ENCODE measurements around the gene RFXANK.
A peak's percentile ranks its signal among the peaks of the same experiment; 100 is the strongest.

Gene RFXANK

GRCh38 chr19:19223060-19223459 is 31.0 kb downstream of the RFXANK start:
- Mint-ChIP-seq H3K27me3 (peaks cover 12% of the 10 kb centered on the region), H3K27ac (no peak overlapping the region), H3K36me3 (no peaks in the 10 kb centered on the region), H3K4me3 (no peak overlapping the region), H3K4me1 (peaks cover 3% of the 10 kb centered on the region), H3K9me3 (no peaks in the 10 kb centered on the region)
- no peak for DNase-seq (ENCODE audit: low spot score in 2 of 2)
- no peak for ATAC-seq (ENCODE audit: low read depth)

DNA sequence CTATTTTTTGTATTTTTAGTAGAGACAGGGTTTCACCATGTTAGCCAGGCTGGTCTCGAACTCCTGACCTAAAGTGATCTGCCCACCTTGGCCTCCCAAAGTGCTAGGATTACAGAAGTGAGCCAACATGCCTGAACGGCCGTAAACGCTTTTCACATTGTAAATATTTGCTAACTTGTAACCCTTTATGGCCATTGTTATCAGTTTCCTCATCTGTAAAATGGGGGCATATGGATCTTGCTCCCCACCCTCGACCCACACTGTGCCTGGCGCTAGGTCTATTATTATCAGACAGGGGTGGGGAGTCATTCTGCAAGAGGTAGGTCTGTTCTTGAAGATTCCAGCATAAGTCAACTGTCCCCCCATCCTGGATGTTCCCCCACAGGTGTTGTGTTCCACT is 31.6 kb downstream of the RFXANK start:
- Mint-ChIP-seq H3K4me1 (peaks cover 3% of the 10 kb centered on the region), H3K9me3 (no peaks in the 10 kb centered on the region), H3K36me3 (no peaks in the 10 kb centered on the region), H3K27me3 (peaks cover 16% of the 10 kb centered on the region), H3K27ac (no peak overlapping the region), H3K4me3 (no peak overlapping the region)
- ATAC-seq (ENCODE audit: low read depth) (no peak), DNase-seq (ENCODE audit: low spot score in 2 of 2) (no peak)

GRCh38 chr19:19224150-19224851 is 32.2 kb downstream of the RFXANK start:
- ATAC-seq (ENCODE audit: low read depth) (no peak), DNase-seq (ENCODE audit: low spot score in 2 of 2) (no peak)
- Mint-ChIP-seq H3K27ac (no peak overlapping the region), H3K4me1 (peaks cover 3% of the 10 kb centered on the region), H3K9me3 (no peaks in the 10 kb centered on the region), H3K27me3 (peaks cover 19% of the 10 kb centered on the region), H3K36me3 (no peaks in the 10 kb centered on the region), H3K4me3 (peak overlapping the region; percentile 58)

DNA sequence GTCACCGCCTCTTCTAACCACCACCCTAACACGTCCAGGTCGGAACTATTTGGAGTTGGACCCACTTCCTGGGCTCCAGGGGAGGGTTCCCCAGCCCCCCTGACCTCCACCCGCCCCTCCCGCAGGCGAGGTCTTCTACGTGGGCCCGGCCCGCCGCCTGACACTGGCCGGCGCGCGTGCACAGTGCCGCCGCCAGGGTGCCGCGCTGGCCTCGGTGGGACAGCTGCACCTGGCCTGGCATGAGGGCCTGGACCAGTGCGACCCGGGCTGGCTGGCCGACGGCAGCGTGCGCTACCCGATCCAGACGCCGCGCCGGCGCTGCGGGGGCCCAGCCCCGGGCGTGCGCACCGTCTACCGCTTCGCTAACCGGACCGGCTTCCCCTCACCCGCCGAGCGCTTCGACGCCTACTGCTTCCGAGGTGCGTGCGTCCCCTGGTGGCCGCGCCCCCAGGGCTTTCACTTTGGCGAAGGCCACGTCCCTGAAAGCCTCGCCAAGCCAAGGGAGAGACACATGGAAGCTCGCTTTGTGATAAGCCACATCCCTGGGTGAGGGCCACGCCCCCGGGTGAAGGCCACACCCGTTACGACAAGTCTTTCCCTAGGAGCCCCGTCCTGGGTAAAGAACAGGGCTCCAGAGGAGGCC is 32.9 kb downstream of the RFXANK start:
- DNase-seq (ENCODE audit: low spot score in 2 of 2) (peak; percentile 69 to 78), ATAC-seq (ENCODE audit: low read depth) (peak; percentile 94)
- Mint-ChIP-seq H3K4me3 (peak overlapping the region; percentile 74), H3K27ac (no peak overlapping the region), H3K4me1 (peaks cover 3% of the 10 kb centered on the region), H3K9me3 (no peaks in the 10 kb centered on the region), H3K36me3 (no peaks in the 10 kb centered on the region), H3K27me3 (peaks cover 19% of the 10 kb centered on the region)

DNA sequence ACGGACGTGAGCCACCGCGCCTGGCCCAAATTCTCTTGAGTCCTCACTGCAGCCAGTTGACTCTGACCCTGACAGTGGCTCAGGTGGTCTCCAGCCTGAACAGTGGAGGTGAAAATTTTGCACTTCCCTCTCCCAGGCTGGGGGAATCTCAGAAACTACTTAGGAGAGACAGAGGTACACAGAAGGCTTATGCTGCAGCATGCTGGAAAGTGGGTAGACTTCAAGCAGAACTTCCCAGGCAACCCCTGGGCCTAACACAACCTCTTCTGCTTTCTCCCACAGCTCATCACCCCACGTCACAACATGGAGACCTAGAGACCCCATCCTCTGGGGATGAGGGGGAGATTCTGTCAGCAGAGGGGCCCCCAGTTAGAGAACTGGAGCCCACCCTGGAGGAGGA is 34.1 kb downstream of the RFXANK start:
- Mint-ChIP-seq H3K36me3 (no peaks in the 10 kb centered on the region), H3K4me1 (peaks cover 3% of the 10 kb centered on the region), H3K27me3 (peaks cover 21% of the 10 kb centered on the region), H3K27ac (no peak overlapping the region), H3K4me3 (no peak overlapping the region), H3K9me3 (no peaks in the 10 kb centered on the region)
- ATAC-seq (ENCODE audit: low read depth) (no peak), DNase-seq (ENCODE audit: low spot score in 2 of 2) (no peak)

GRCh38 chr19:19226663-19227062 is 34.6 kb downstream of the RFXANK start:
- H3K4me3 Mint-ChIP-seq = no peak overlapping the region
- no peaks in the 10 kb centered on the region for H3K36me3 Mint-ChIP-seq
- ATAC-seq (ENCODE audit: low read depth) (no peak), DNase-seq (ENCODE audit: low spot score in 2 of 2) (no peak)
- no peaks in the 10 kb centered on the region for H3K9me3 Mint-ChIP-seq
- no peak overlapping the region for H3K27ac Mint-ChIP-seq
- H3K4me1 Mint-ChIP-seq = peaks cover 3% of the 10 kb centered on the region
- H3K27me3 Mint-ChIP-seq = peaks cover 21% of the 10 kb centered on the region

GRCh38 chr19:19227217-19227616 is 35.2 kb downstream of the RFXANK start:
- no peak overlapping the region for H3K4me3 Mint-ChIP-seq
- no peaks in the 10 kb centered on the region for H3K9me3 Mint-ChIP-seq
- H3K27ac Mint-ChIP-seq = no peak overlapping the region
- peaks cover 24% of the 10 kb centered on the region for H3K27me3 Mint-ChIP-seq
- H3K36me3 Mint-ChIP-seq = no peaks in the 10 kb centered on the region
- H3K4me1 Mint-ChIP-seq = peaks cover 3% of the 10 kb centered on the region
- ATAC-seq (ENCODE audit: low read depth) (no peak), DNase-seq (ENCODE audit: low spot score in 2 of 2) (no peak)

DNA sequence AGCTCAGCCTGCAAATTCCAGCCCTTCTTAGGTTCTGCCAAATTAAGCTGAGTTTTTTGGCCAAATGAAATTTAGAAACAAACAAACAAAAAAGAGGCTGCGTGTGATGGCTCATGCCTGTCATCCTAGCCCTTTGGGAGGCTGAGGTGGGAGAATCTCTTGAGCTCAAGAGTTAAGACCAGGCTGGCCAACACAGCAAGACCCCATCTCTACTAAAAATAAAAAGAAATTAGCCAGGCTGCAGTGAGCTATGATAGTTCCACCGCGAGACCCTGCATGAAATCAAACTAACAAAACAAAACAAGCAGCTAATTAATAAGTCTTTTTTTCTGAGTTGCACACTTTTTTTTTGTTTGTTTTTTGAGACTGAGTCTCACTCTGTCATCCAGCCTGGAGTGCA is 37.6 kb downstream of the RFXANK start:
- ATAC-seq (ENCODE audit: low read depth) (no peak), DNase-seq (ENCODE audit: low spot score in 2 of 2) (no peak)
- Mint-ChIP-seq H3K4me1 (peaks cover under 1% of the 10 kb centered on the region), H3K36me3 (no peaks in the 10 kb centered on the region), H3K4me3 (no peak overlapping the region), H3K27ac (no peak overlapping the region), H3K9me3 (peaks cover 1% of the 10 kb centered on the region), H3K27me3 (peaks cover 20% of the 10 kb centered on the region)

- no peak for DNase-seq (ENCODE audit: low spot score in 2 of 2)
- Mint-ChIP-seq H3K9me3 (peaks cover 1% of the 10 kb centered on the region), H3K27ac (no peak overlapping the region), H3K4me1 (no peaks in the 10 kb centered on the region), H3K36me3 (peaks cover under 1% of the 10 kb centered on the region), H3K27me3 (peaks cover 16% of the 10 kb centered on the region), H3K4me3 (no peak overlapping the region)
- no peak for ATAC-seq (ENCODE audit: low read depth)
These were observed 38.9 kb downstream of the RFXANK start for GRCh38 chr19:19230999-19231398.

DNA sequence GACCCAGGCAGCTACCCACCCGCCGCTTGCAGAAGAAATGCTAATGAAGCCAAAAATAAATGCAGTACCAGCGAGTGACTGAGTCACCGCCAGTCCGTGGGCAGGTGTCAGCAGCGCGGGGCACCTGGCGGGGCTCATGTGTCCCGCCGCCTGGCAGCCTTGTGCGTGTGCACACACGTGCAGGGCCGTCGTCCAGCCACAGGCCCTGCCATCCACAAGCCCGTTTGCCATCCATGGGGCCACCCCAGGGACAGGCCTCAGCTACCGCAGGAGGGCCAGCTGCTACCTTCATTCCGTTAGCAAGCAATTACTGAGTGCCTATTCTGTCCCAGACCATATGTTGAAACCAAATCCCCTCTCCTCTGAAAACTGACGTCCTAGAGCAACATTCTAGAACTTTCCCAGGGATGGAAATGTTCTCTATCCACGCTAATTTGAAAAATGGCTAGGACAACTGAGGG is 40.2 kb downstream of the RFXANK start:
- H3K27ac Mint-ChIP-seq = no peak overlapping the region
- H3K27me3 Mint-ChIP-seq = peaks cover 14% of the 10 kb centered on the region
- H3K36me3 Mint-ChIP-seq = peaks cover 2% of the 10 kb centered on the region
- DNase-seq (ENCODE audit: low spot score in 2 of 2) = no peak
- peaks cover 5% of the 10 kb centered on the region for H3K9me3 Mint-ChIP-seq
- H3K4me3 Mint-ChIP-seq = no peak overlapping the region
- no peak for ATAC-seq (ENCODE audit: low read depth)
- H3K4me1 Mint-ChIP-seq = no peaks in the 10 kb centered on the region

- DNase-seq (ENCODE audit: low spot score in 2 of 2) = no peak
- H3K27ac Mint-ChIP-seq = no peak overlapping the region
- ATAC-seq (ENCODE audit: low read depth) = no peak
- H3K9me3 Mint-ChIP-seq = peaks cover 5% of the 10 kb centered on the region
- no peaks in the 10 kb centered on the region for H3K4me1 Mint-ChIP-seq
- H3K4me3 Mint-ChIP-seq = no peak overlapping the region
- peaks cover 12% of the 10 kb centered on the region for H3K27me3 Mint-ChIP-seq
- H3K36me3 Mint-ChIP-seq = peaks cover 2% of the 10 kb centered on the region
These were observed 42.3 kb downstream of the RFXANK start for GRCh38 chr19:19234220-19234816.

GRCh38 chr19:19236173-19236572 is 44.1 kb downstream of the RFXANK start:
- Mint-ChIP-seq H3K9me3 (peaks cover 5% of the 10 kb centered on the region), H3K4me1 (no peaks in the 10 kb centered on the region), H3K36me3 (peaks cover 2% of the 10 kb centered on the region), H3K27ac (no peak overlapping the region), H3K4me3 (no peak overlapping the region), H3K27me3 (peaks cover 24% of the 10 kb centered on the region)
- ATAC-seq (ENCODE audit: low read depth) (no peak), DNase-seq (ENCODE audit: low spot score in 2 of 2) (no peak)

- Mint-ChIP-seq H3K27ac (no peak overlapping the region), H3K9me3 (peaks cover 4% of the 10 kb centered on the region), H3K36me3 (peaks cover 2% of the 10 kb centered on the region), H3K4me1 (no peaks in the 10 kb centered on the region), H3K27me3 (peaks cover 21% of the 10 kb centered on the region), H3K4me3 (no peak overlapping the region)
- no peak for ATAC-seq (ENCODE audit: low read depth)
- DNase-seq (ENCODE audit: low spot score in 2 of 2) = no peak
These were observed 46.3 kb downstream of the RFXANK start for GRCh38 chr19:19238126-19238894.

DNA sequence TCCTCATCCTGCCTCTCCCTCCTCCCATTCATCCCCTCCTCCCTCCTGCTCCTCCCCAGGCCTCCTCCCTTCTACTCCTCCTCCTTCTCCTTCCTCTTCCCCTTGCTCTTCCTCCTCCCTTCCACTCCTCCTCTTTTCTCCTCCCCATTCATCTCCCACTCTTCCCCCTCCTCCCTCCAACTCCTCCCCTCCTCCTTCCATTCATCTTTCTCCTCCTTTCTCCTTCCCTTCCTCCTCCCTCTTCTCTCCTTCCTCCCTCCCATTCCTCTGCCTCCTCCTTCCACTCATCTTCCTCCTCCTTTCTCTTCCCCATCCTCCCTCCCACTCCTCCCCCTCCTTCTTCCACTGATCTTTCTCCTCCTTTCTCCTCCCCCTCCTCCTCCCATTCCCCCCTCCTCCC is 47.6 kb downstream of the RFXANK start:
- Mint-ChIP-seq H3K4me3 (no peak overlapping the region), H3K36me3 (peaks cover 2% of the 10 kb centered on the region), H3K9me3 (peaks cover 4% of the 10 kb centered on the region), H3K27ac (no peak overlapping the region), H3K27me3 (peaks cover 21% of the 10 kb centered on the region), H3K4me1 (no peaks in the 10 kb centered on the region)
- no peak for ATAC-seq (ENCODE audit: low read depth)
- no peak for DNase-seq (ENCODE audit: low spot score in 2 of 2)

Data from memory B cell (primary cell).